Stimulated activated effector memory CD8-positive, alpha-beta T cell treated with anti-CD3 and anti-CD28 coated beads, Interleukin-12 subunit alpha, Interleukin-12 subunit beta, amount 100 ng/mL, for 72 hours (primary cell): ENCODE data around the gene JAML.

ENCODE experiments used
- ATAC-seq: fragments of 150-1000 bp; cut with Tn5 transposase; 2 replicates; pipeline ENCODE4 v1.10.0; 2021
- DNase-seq, 2 donors: peaks; one replicate each; pipeline ENCODE4 v3.0.0; 2021 to 2022; ENCODE audit warnings: low spot score in 2 of 2
- H3K27ac Mint-ChIP-seq: one replicate; pipeline ENCODE4 v1.8.0; 2022; ENCODE audit warnings: mild to moderate bottlenecking, mixed read lengths
- H3K36me3 Mint-ChIP-seq: one replicate; pipeline ENCODE4 v1.8.0; 2022; ENCODE audit warnings: mild to moderate bottlenecking, mixed read lengths
- H3K4me1 Mint-ChIP-seq: one replicate; pipeline ENCODE4 v1.8.0; 2022; ENCODE audit warnings: mixed read lengths
- H3K4me3 Mint-ChIP-seq: one replicate; pipeline ENCODE4 v1.8.0; 2022; ENCODE audit warnings: mild to moderate bottlenecking, mixed read lengths
- H3K9me3 Mint-ChIP-seq: one replicate; pipeline ENCODE4 v1.8.0; 2022; ENCODE audit warnings: mixed read lengths

Gene JAML

DNA sequence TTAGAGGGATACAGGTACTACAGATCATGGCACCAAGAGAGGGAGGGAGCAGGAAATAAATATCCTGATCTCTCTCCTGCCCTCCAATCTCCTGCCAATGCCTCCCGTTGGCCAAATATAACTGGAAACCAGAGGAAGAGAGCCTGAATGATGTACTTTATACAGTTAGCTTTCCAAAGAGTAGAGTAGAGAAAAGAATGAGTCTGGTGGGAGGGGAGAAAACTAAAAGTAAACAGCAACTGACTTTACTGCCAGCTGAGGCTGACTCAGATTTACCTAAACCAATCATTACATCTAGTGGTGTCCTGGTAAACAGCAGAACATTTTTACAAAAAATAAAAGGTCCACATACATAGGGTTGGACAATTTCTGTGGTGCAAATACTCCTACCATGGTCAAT, 22.2 kb upstream of the JAML start:
- ATAC-seq = peak; percentile 81
- Mint-ChIP-seq H3K4me3 (peak overlapping the region; percentile 59), H3K36me3 (peaks cover 27% of the 10 kb centered on the region), H3K4me1 (peaks cover 63% of the 10 kb centered on the region), H3K9me3 (no peaks in the 10 kb centered on the region), H3K27ac (peak overlapping the region; percentile 91)
- DNase-seq = no peak

DNA sequence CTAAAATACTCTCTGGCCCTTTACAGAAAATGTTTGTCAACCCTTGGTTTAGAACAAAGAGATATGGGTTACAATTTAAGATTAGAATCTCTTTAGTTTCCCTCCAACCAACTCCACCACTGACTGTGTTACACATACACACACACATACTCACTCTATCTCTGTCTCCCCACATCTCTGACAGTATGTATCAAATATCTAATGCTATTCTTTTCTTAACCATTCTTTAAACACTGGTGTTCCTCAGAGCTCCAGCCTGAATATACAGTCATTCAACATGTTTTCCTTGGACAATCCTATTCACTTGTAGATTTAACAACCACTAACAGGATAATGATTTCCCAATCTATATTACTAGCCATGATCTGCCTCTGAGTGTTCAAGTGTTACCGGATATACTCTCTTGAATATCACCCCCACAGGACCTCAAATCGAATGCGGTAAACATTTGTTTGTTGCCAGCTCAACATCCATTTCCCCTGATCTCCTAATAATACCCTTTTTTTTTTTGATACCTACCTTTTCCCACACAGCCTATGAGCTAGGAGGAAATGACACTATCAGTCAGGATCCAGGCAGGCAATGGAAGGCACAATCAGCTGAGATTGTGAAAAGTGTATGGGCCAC, 21.2 kb upstream of the JAML start:
- DNase-seq (no peak), ATAC-seq (peak; percentile 52)
- peak overlapping the region; percentile 91 for H3K27ac Mint-ChIP-seq
- H3K4me3 Mint-ChIP-seq = peak overlapping the region; percentile 59
- H3K36me3 Mint-ChIP-seq = peaks cover 21% of the 10 kb centered on the region
- no peaks in the 10 kb centered on the region for H3K9me3 Mint-ChIP-seq
- H3K4me1 Mint-ChIP-seq = peaks cover 69% of the 10 kb centered on the region

GRCh38 chr11:118243993-118244762, 19.4 kb upstream of the JAML start:
- H3K27ac Mint-ChIP-seq = peak overlapping the region; percentile 91
- DNase-seq (no peak), ATAC-seq (no peak)
- peaks cover 21% of the 10 kb centered on the region for H3K36me3 Mint-ChIP-seq
- no peaks in the 10 kb centered on the region for H3K9me3 Mint-ChIP-seq
- H3K4me1 Mint-ChIP-seq = peaks cover 73% of the 10 kb centered on the region
- H3K4me3 Mint-ChIP-seq = peak overlapping the region; percentile 69

GRCh38 chr11:118243161-118243560, 18.4 kb upstream of the JAML start:
- Mint-ChIP-seq H3K36me3 (peaks cover 15% of the 10 kb centered on the region), H3K4me3 (peak overlapping the region; percentile 69), H3K9me3 (no peaks in the 10 kb centered on the region), H3K4me1 (peaks cover 82% of the 10 kb centered on the region), H3K27ac (peak overlapping the region; percentile 91)
- no peak for DNase-seq
- ATAC-seq = no peak

DNA sequence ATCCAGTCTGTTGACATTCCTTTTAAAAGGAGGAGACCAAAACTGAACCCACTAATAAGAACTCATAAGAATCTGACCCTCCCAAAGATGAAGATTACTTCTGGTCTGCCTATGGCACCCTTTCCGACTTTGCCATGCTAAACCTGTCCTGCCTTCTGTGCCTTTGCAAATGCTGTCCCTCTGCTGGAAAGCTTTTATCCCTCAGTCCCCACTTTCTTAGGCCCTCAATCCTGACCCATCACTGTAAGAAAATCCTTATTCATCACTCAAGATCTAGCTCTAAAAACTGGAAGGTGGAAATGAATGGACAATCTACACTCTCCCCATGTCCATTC, 16.9 kb upstream of the JAML start:
- peak; percentile 0 for ATAC-seq
- no peak for DNase-seq
- peak overlapping the region; percentile 69 for H3K4me3 Mint-ChIP-seq
- H3K9me3 Mint-ChIP-seq = no peaks in the 10 kb centered on the region
- peak overlapping the region; percentile 91 for H3K27ac Mint-ChIP-seq
- H3K36me3 Mint-ChIP-seq = peaks cover 7% of the 10 kb centered on the region
- peaks cover 75% of the 10 kb centered on the region for H3K4me1 Mint-ChIP-seq

GRCh38 chr11:118240999-118241763, 16.4 kb upstream of the JAML start:
- Mint-ChIP-seq H3K4me3 (peak overlapping the region; percentile 69), H3K36me3 (peaks cover 7% of the 10 kb centered on the region), H3K4me1 (peaks cover 74% of the 10 kb centered on the region), H3K27ac (peak overlapping the region; percentile 91), H3K9me3 (no peaks in the 10 kb centered on the region)
- DNase-seq (peak; percentile 54 to 83), ATAC-seq (peak; percentile 93)

- peaks cover 3% of the 10 kb centered on the region for H3K36me3 Mint-ChIP-seq
- ATAC-seq (no peak), DNase-seq (no peak)
- H3K4me3 Mint-ChIP-seq = peak overlapping the region; percentile 69
- peak overlapping the region; percentile 91 for H3K27ac Mint-ChIP-seq
- peaks cover 63% of the 10 kb centered on the region for H3K4me1 Mint-ChIP-seq
- H3K9me3 Mint-ChIP-seq = no peaks in the 10 kb centered on the region
Measured at GRCh38 chr11:118239509-118240205, 14.8 kb upstream of the JAML start.

- no peak for DNase-seq
- Mint-ChIP-seq H3K4me3 (peak overlapping the region; percentile 69), H3K4me1 (peaks cover 56% of the 10 kb centered on the region), H3K36me3 (no peaks in the 10 kb centered on the region), H3K9me3 (no peaks in the 10 kb centered on the region), H3K27ac (peak overlapping the region; percentile 91)
- peak; percentile 39 for ATAC-seq
Measured at GRCh38 chr11:118238929-118239328, 14.1 kb upstream of the JAML start.

DNA sequence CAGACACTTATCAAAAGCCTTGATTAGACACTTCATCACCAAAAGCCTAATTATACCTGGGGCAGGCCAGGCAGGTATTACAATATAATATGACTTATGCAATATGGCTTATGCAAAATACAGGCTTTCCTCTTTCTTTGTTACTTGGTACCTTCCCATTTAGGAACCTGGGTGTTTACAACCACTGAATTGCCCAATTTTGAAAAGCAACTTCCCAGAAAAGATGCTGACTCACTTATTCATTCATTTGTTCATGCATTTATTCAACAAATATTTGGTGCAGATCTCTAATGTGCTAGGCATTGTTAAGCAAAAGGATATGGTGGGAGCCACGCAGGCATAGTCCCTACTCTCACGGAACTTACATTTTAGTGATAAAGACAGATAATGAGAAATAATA, 13.6 kb upstream of the JAML start:
- DNase-seq (no peak), ATAC-seq (no peak)
- peak overlapping the region; percentile 69 for H3K4me3 Mint-ChIP-seq
- peak overlapping the region; percentile 91 for H3K27ac Mint-ChIP-seq
- H3K36me3 Mint-ChIP-seq = no peaks in the 10 kb centered on the region
- H3K4me1 Mint-ChIP-seq = peaks cover 50% of the 10 kb centered on the region
- H3K9me3 Mint-ChIP-seq = no peaks in the 10 kb centered on the region

DNA sequence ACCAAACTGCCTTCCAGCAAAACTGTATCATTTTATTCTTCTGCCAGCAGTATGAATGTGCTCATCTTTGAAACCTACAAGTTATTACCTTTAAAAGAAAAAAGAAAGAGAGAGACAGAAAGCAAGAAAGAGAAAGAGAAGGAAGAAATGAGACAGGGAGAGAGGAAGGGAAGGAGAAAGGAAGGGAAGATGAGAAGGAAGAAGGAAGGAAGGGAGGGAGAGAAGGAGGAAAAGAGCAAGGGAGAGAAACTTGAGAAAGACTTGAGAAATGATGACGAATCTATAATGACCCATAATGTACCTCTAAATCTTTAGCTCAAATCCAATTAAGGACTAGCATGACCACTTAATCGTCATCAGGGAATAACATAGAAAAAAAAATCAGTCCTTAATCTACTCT, 11.4 kb upstream of the JAML start:
- peak overlapping the region; percentile 62 for H3K27ac Mint-ChIP-seq
- H3K4me1 Mint-ChIP-seq = peaks cover 28% of the 10 kb centered on the region
- no peaks in the 10 kb centered on the region for H3K36me3 Mint-ChIP-seq
- H3K4me3 Mint-ChIP-seq = peak overlapping the region; percentile 69
- ATAC-seq (no peak), DNase-seq (no peak)
- H3K9me3 Mint-ChIP-seq = no peaks in the 10 kb centered on the region

DNA sequence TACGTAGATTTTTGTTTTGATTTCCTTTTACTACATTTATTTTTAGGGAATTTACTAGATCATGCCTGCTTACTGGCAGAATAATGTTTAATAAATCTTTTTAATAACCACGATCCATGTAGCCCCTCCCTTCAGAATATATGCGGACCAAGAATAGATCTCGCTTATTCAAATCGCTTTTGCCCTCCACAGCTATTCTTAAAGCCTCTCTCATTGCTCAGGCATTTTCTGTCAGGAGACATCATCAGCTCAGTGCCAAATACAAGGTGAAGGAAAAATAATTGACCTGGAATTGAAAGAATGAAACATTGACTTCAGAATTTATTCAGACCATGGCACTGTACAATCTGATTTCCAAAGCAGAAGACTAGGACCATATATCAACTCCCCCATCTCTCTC, 10.0 kb upstream of the JAML start:
- H3K4me1 Mint-ChIP-seq = peaks cover 25% of the 10 kb centered on the region
- H3K9me3 Mint-ChIP-seq = no peaks in the 10 kb centered on the region
- H3K4me3 Mint-ChIP-seq = peak overlapping the region; percentile 69
- DNase-seq (no peak), ATAC-seq (no peak)
- H3K36me3 Mint-ChIP-seq = no peaks in the 10 kb centered on the region
- H3K27ac Mint-ChIP-seq = peak overlapping the region; percentile 66

DNA sequence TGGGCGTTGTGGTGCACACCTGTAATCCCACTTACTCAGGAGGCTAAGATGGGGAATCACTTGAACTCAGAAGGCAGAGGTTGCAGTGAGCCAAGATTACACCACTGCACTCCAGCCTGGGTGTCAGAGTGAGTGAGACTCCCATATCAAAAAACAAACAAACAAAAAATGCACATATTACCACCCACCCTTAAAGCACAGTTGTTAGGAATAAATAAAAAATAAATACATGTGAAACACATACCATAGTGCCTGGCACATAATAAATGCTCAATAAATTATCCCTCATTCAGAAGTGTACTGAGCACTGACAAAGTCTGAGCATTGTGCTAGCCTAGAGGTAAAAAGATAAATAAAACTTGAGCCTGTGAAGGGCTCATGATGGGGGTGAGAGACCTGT, 9.0 kb upstream of the JAML start:
- H3K9me3 Mint-ChIP-seq = no peaks in the 10 kb centered on the region
- no peak overlapping the region for H3K27ac Mint-ChIP-seq
- no peaks in the 10 kb centered on the region for H3K36me3 Mint-ChIP-seq
- H3K4me3 Mint-ChIP-seq = no peak overlapping the region
- DNase-seq = no peak
- H3K4me1 Mint-ChIP-seq = peaks cover 32% of the 10 kb centered on the region
- ATAC-seq = no peak

DNA sequence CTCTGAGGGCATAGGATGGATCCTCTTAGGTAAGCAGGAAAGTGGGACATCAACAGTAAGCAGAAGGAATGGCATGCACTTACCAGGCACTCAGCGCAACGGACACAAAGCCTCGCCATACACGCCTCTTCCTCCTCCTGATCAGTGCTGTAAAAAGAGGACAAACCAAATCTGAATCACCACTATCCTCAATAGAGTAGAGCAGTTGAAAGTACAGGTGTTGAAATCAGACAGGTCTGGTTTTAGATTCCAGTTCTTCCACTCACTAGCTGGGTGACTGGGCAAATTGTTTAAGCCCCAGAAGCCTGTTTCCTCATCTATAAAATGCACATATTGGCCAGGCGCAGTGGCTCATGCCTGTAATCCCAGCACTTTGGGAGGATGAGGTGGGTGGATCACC, 8.6 kb upstream of the JAML start:
- no peak for ATAC-seq
- Mint-ChIP-seq H3K4me3 (no peak overlapping the region), H3K9me3 (no peaks in the 10 kb centered on the region), H3K4me1 (peaks cover 32% of the 10 kb centered on the region), H3K27ac (no peak overlapping the region), H3K36me3 (no peaks in the 10 kb centered on the region)
- DNase-seq = no peak

DNA sequence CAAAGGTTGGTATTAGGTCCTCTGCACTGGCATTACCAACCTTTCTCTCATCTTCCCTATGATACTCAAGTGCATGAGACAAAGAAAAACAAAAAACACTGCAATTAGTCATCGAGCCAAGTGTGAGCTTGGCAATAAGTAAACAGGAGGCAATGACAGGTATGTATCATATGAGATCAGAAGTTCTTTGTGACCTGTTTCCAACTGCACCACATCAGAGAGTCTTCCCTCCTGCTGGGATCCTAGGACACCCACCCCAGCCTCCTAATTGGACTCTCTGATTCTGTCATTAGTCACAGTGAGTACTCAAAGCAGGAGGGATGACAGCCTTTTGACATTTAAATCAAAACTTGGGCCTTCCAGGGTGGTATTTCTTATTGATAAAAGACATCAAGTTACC, 7.8 kb upstream of the JAML start:
- Mint-ChIP-seq H3K4me3 (no peak overlapping the region), H3K27ac (no peak overlapping the region), H3K4me1 (peaks cover 33% of the 10 kb centered on the region), H3K36me3 (no peaks in the 10 kb centered on the region), H3K9me3 (no peaks in the 10 kb centered on the region)
- ATAC-seq (peak; percentile 88), DNase-seq (no peak)

DNA sequence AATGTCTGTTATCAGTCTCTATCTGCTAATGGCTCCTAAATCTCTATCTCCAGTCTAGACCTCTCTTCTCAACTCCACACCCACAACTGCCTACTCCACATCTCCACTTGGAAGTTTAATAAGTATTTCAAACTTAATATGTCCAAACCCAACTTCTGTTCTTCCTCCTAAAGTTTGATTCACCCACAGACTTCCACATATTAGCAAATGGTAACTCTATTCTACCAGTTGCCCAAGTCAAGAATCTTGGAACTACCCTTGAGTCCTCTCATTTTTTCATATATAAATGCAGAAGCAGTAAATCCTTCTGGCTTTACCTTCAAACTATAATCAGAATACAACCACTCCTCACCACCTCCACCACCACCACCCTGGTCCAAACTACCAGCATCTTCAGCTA, 6.7 kb upstream of the JAML start:
- no peaks in the 10 kb centered on the region for H3K36me3 Mint-ChIP-seq
- H3K4me3 Mint-ChIP-seq = no peak overlapping the region
- ATAC-seq = no peak
- H3K4me1 Mint-ChIP-seq = peaks cover 42% of the 10 kb centered on the region
- H3K27ac Mint-ChIP-seq = no peak overlapping the region
- peak in 1 of 2 donors; percentile 38 for DNase-seq
- no peaks in the 10 kb centered on the region for H3K9me3 Mint-ChIP-seq
